A673 (cell line): Measurements from ENCODE around the gene FOXN3. TPM values are rescaled to one million over a fixed set of nuclear protein-coding genes. Genes with fewer than 3 reads are reported as not detected.

Experiments used
- BruUV-seq: library from RNA; stranded (reverse); fragments of 400-500 nt; replicated peaks from 2 replicates; lab custom pipeline; 2021; lab: Mats Ljungman, UMichigan
- CTCF ChIA-PET: fragments of 300-600 bp; sonication (Branson Sonifier 250); formaldehyde crosslinking; loops from one replicate; lab custom pipeline; 2022; ENCODE audit warnings: antibody characterized with exemption; lab: Charles Lee
- POLR2A ChIA-PET: fragments of 300-600 bp; sonication (Branson Sonifier 250); formaldehyde crosslinking; loops from one replicate; lab custom pipeline; 2022; ENCODE audit warnings: antibody characterized with exemption; ENCODE audit not compliant: low non-redundant PET; lab: Charles Lee
- DNase-seq: peaks from one replicate; pipeline ENCODE4 v3.0.0-alpha.2; 2015; ENCODE audit warnings: low spot score
- H3K27ac ChIP-seq: fragments of 200-600 bp; sonication (generic); 2 replicates; pipeline ENCODE4 v1.5.1; 2016; ENCODE audit warnings: mixed run types, low read depth, mild to moderate bottlenecking, mixed read lengths, antibody characterized with exemption, low read length; ENCODE audit not compliant: poor library complexity, severe bottlenecking
- H3K27me3 ChIP-seq: fragments of 200-600 bp; sonication (generic); replicated peaks from 2 replicates; pipeline ENCODE4 v1.6.1; 2017; ENCODE audit warnings: mixed run types, low read depth, mild to moderate bottlenecking, mixed read lengths, antibody characterized with exemption, low read length; ENCODE audit not compliant: insufficient read depth, poor library complexity
- H3K36me3 ChIP-seq: fragments of 200-600 bp; sonication (generic); 2 replicates; pipeline ENCODE4 v1.6.1; 2016; ENCODE audit warnings: mixed run types, mild to moderate bottlenecking, mixed read lengths, antibody characterized with exemption, low read length; ENCODE audit not compliant: insufficient read depth, poor library complexity, severe bottlenecking
- H3K4me1 ChIP-seq: fragments of 200-600 bp; sonication (generic); 2 replicates; pipeline ENCODE4 v1.6.1; 2017; ENCODE audit warnings: mixed run types, mild to moderate bottlenecking, mixed read lengths, antibody characterized with exemption, low read length; ENCODE audit not compliant: insufficient read depth, poor library complexity, severe bottlenecking
- H3K4me3 ChIP-seq: fragments of 200-600 bp; sonication (generic); 2 replicates; pipeline ENCODE4 v1.5.1; 2016; ENCODE audit warnings: low read depth, mixed run types, mild to moderate bottlenecking, mixed read lengths, low read length; ENCODE audit not compliant: poor library complexity, severe bottlenecking
- H3K9me3 ChIP-seq: fragments of 200-600 bp; sonication (generic); 2 replicates; pipeline ENCODE4 v1.6.1; 2016; ENCODE audit warnings: mixed run types, low read depth, mild to moderate bottlenecking, mixed read lengths, antibody characterized with exemption, low read length; ENCODE audit not compliant: poor library complexity, severe bottlenecking
- EZH2 ChIP-seq: fragments of 200-600 bp; sonication (generic); IDR thresholded peaks from 2 replicates; pipeline ENCODE4 v1.6.1; 2017; ENCODE audit warnings: borderline replicate concordance, low read depth, mild to moderate bottlenecking, mixed read lengths, antibody characterized with exemption, low read length; ENCODE audit not compliant: poor library complexity, severe bottlenecking
- intact Hi-C: fragments of 100-400 bp; cut with micrococcal nuclease; formaldehyde crosslinking; loops from one replicate; pipeline ENCODE4 v1.10.0; 2022; ENCODE audit not compliant: unreplicated experiment
- total RNA-seq: library from RNA; stranded (reverse); gene quantifications from 2 replicates; pipeline ENCODE4 v1.2.3, GENCODE V29; 2021
- TF ChIP-seq, protein P1 (sequence below): fragments of 300-800, 200-600 bp; sonication (generic); conservative IDR thresholded peaks from 2 replicates; pipeline ENCODE4 v1.5.1; 2017; ENCODE audit warnings: low read depth, mild to moderate bottlenecking, antibody characterized with exemption, low read length, moderate library complexity, mixed read lengths

FOXN3 gene
- total RNA-seq, 1 experiment from 2014 or later, result 15.3 TPM

DNA sequence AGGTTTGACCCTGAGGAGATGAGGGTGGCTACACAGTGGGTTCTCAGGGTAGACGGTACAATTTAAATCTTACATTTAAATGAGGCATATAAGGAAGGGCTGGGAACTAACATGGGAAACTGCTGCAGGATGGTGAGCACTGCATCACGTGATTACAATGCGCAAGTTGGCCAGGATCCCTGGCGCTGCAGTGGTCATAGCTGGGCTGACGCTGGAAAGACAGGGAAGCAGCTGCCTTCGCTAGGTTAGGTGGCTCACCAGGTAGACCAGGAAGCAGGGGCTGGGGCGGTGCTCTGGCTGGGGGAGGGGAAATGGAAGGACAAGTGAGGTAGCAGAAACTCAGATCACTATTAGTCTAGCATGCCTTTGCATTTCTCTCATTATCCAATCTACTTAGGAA lies 149.9 kb downstream of the FOXN3 start:
- no peak for TF ChIP-seq EZH2
- TF ChIP-seq, protein P1, sequence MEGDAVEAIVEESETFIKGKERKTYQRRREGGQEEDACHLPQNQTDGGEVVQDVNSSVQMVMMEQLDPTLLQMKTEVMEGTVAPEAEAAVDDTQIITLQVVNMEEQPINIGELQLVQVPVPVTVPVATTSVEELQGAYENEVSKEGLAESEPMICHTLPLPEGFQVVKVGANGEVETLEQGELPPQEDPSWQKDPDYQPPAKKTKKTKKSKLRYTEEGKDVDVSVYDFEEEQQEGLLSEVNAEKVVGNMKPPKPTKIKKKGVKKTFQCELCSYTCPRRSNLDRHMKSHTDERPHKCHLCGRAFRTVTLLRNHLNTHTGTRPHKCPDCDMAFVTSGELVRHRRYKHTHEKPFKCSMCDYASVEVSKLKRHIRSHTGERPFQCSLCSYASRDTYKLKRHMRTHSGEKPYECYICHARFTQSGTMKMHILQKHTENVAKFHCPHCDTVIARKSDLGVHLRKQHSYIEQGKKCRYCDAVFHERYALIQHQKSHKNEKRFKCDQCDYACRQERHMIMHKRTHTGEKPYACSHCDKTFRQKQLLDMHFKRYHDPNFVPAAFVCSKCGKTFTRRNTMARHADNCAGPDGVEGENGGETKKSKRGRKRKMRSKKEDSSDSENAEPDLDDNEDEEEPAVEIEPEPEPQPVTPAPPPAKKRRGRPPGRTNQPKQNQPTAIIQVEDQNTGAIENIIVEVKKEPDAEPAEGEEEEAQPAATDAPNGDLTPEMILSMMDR, result no peak
- ChIA-PET CTCF (no interaction called here), POLR2A (no interaction called here)
- Histone ChIP-seq H3K4me3 (no peak overlapping the region), H3K27ac (no peak overlapping the region), H3K36me3 (no peaks in the 10 kb centered on the region), H3K9me3 (no peaks in the 10 kb centered on the region), H3K27me3 (no peaks in the 10 kb centered on the region), H3K4me1 (no peaks in the 10 kb centered on the region)
- no peak for DNase-seq
- no TSS peak for BruUV-seq
- intact Hi-C loops, result no loop called here

DNA sequence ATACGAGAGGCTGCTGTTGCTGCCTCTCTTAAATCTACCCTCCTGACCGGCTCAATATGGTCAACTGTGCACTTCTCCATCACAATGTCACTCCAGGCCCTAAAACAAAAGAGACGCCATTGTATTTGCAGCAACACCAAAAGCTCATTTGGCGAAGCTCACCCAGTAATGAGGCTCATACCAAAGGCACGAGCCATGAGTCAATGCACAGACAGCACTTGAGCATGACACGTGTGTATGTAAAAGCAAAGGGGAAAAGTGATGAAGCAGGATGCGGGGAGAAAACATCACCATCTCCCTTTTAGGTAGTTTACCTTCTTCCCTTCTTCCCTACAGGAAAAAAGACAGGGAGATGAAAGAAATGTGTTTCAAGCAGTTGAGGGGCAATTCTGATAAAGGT lies 150.3 kb downstream of the FOXN3 start:
- Histone ChIP-seq H3K27ac (no peak overlapping the region), H3K27me3 (no peaks in the 10 kb centered on the region), H3K36me3 (no peaks in the 10 kb centered on the region), H3K4me1 (no peaks in the 10 kb centered on the region), H3K4me3 (no peak overlapping the region), H3K9me3 (no peaks in the 10 kb centered on the region)
- TF ChIP-seq EZH2, result no peak
- TF ChIP-seq, protein P1, result no peak
- no TSS peak for BruUV-seq
- ChIA-PET POLR2A (no interaction called here), CTCF (no interaction called here)
- intact Hi-C loops, result no loop called here
- DNase-seq, result no peak

DNA sequence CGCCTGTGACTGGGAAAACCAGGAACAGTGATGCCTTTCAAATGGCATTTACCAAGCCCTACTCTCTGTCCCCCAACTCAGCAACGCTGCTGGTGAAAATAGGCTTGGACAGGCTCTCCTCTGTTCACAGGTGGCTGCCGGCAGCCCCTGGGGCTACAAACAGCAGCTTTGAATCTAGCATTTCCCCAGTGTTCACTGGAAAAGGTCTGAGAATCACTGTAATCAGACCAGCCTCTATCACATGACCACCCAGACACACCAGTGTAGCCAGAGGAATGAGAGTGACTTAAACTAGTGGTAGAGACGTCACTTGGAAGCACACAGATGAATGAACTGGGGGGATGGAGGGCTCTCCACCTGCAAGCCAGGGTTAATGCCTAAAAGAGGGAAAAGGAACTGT lies 151.8 kb downstream of the FOXN3 start:
- H3K4me1 ChIP-seq, result no peaks in the 10 kb centered on the region
- H3K27ac ChIP-seq, result no peak overlapping the region
- intact Hi-C loops, result no loop called here
- H3K36me3 ChIP-seq, result no peaks in the 10 kb centered on the region
- BruUV-seq, result no TSS peak
- no peaks in the 10 kb centered on the region for H3K27me3 ChIP-seq
- no peak for DNase-seq
- CTCF ChIA-PET, result no interaction called here
- no peak for TF ChIP-seq EZH2
- TF ChIP-seq, protein P1, result no peak
- no peaks in the 10 kb centered on the region for H3K9me3 ChIP-seq
- no peak overlapping the region for H3K4me3 ChIP-seq
- POLR2A ChIA-PET, result no interaction called here
